HL-60 (cell line): Measurements from ENCODE around the gene C15orf61.

Experiments used
- DNase-seq, 2 experiments: peaks; one replicate each; pipeline ENCODE4 v3.0.0-alpha.2; 2010 to 2020; ENCODE audit warnings: low read depth in 1 of 2, low spot score in 1 of 2
- H3K27ac ChIP-seq: fragments of 250-450 bp; sonication (Bioruptor Pico); replicated peaks from 2 replicates; pipeline ENCODE4 v1.5.1; 2020; ENCODE audit warnings: mild to moderate bottlenecking, moderate library complexity
- H3K27me3 ChIP-seq: fragments of 250-450 bp; sonication (Bioruptor Pico); 2 replicates; pipeline ENCODE4 v1.5.1; 2021; ENCODE audit warnings: mild to moderate bottlenecking, moderate library complexity; ENCODE audit not compliant: insufficient read depth, poor library complexity, severe bottlenecking
- H3K4me3 ChIP-seq: replicated peaks from 2 replicates; pipeline ENCODE4 v1.5.1; 2011; ENCODE audit warnings: mild to moderate bottlenecking, control low read depth, low read length; ENCODE audit not compliant: insufficient read depth
- GABPA ChIP-seq: IDR thresholded peaks from 2 replicates; pipeline ENCODE4 v1.6.1; 2012; ENCODE audit warnings: low read depth
- POLR2AphosphoS5 ChIP-seq: IDR thresholded peaks from 2 replicates; pipeline ENCODE4 v1.6.1; 2012; ENCODE audit warnings: low read depth
- SPI1 ChIP-seq: IDR thresholded peaks from 2 replicates; pipeline ENCODE4 v1.6.1; 2012; ENCODE audit warnings: low read depth, mild to moderate bottlenecking, borderline replicate concordance
- TF ChIP-seq, protein P1 (sequence below): IDR thresholded peaks from one replicate; pipeline ENCODE4 v1.5.1; 2011; ENCODE audit warnings: low read length, control low read depth, inconsistent platforms; ENCODE audit not compliant: insufficient read depth
- TF ChIP-seq, protein P2 (sequence below): IDR thresholded peaks from 2 replicates; pipeline ENCODE4 v1.6.1; 2012; ENCODE audit warnings: low read depth; ENCODE audit not compliant: insufficient replicate concordance

Gene C15orf61

DNA sequence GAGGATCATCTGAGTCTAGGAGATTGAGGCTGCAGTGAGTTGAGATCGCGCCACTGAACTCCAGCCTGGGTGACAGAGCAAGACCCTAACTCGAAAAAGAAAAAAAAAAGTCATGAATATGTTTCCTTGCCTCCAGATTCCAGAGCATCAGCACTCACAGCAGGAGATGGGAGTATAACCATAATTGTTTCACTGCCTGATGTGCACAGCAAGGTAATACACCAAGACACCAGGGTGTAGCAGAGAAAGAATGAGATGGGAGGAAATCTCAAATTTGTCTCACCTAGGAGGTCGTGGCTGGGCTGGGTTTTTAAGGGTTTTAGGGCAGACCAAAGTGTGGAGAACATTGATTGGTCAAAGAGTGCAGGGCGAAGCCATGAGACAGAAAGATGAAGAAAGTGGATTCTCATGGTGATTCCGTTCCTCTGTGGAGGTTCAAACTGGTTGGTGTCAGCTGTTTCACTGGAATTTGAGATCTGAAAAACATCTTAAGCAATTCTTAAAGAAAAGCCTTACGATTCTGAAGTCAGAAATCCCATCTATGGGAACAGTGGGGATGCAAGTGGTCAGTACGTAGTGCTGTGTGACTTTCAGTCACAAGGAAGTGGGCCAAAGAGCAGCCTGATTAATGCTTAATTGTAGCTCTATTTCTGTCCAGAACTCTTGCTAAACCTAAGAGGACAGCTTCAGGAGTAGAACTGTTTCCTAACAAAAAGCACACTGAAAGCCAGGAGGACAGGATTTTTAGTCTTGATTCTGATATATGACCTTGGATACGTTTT is 7.8 kb upstream of the C15orf61 start:
- no peak overlapping the region for H3K27ac ChIP-seq
- no peak overlapping the region for H3K4me3 ChIP-seq
- no peak for DNase-seq
- no peaks in the 10 kb centered on the region for H3K27me3 ChIP-seq
- TF ChIP-seq SPI1, result no peak
- TF ChIP-seq GABPA, result no peak
- no peak for TF ChIP-seq POLR2AphosphoS5
- TF ChIP-seq, protein P1, sequence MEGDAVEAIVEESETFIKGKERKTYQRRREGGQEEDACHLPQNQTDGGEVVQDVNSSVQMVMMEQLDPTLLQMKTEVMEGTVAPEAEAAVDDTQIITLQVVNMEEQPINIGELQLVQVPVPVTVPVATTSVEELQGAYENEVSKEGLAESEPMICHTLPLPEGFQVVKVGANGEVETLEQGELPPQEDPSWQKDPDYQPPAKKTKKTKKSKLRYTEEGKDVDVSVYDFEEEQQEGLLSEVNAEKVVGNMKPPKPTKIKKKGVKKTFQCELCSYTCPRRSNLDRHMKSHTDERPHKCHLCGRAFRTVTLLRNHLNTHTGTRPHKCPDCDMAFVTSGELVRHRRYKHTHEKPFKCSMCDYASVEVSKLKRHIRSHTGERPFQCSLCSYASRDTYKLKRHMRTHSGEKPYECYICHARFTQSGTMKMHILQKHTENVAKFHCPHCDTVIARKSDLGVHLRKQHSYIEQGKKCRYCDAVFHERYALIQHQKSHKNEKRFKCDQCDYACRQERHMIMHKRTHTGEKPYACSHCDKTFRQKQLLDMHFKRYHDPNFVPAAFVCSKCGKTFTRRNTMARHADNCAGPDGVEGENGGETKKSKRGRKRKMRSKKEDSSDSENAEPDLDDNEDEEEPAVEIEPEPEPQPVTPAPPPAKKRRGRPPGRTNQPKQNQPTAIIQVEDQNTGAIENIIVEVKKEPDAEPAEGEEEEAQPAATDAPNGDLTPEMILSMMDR, result no peak
- TF ChIP-seq, protein P2, sequence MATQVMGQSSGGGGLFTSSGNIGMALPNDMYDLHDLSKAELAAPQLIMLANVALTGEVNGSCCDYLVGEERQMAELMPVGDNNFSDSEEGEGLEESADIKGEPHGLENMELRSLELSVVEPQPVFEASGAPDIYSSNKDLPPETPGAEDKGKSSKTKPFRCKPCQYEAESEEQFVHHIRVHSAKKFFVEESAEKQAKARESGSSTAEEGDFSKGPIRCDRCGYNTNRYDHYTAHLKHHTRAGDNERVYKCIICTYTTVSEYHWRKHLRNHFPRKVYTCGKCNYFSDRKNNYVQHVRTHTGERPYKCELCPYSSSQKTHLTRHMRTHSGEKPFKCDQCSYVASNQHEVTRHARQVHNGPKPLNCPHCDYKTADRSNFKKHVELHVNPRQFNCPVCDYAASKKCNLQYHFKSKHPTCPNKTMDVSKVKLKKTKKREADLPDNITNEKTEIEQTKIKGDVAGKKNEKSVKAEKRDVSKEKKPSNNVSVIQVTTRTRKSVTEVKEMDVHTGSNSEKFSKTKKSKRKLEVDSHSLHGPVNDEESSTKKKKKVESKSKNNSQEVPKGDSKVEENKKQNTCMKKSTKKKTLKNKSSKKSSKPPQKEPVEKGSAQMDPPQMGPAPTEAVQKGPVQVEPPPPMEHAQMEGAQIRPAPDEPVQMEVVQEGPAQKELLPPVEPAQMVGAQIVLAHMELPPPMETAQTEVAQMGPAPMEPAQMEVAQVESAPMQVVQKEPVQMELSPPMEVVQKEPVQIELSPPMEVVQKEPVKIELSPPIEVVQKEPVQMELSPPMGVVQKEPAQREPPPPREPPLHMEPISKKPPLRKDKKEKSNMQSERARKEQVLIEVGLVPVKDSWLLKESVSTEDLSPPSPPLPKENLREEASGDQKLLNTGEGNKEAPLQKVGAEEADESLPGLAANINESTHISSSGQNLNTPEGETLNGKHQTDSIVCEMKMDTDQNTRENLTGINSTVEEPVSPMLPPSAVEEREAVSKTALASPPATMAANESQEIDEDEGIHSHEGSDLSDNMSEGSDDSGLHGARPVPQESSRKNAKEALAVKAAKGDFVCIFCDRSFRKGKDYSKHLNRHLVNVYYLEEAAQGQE, result no peak

DNA sequence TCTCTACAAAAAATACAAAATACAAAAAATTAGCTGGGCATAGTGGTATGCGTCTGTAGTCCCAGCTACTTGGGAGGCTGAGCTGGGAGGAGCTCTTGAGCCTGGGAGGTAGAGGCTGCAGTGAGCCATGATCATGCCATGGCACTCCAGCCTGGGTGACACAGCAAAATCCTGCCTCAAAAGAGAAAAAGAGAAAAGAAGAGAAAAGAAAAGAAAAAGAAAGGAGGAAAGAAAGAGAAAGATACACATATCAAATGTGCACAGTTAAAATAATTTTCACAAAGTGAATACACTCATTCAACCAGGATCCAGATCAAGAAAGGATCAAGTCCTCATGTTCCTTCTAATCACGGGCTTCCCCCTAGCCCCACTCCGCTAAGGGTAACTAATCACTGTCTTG is 5.8 kb upstream of the C15orf61 start:
- H3K4me3 ChIP-seq, result no peak overlapping the region
- DNase-seq, result no peak
- no peaks in the 10 kb centered on the region for H3K27me3 ChIP-seq
- TF ChIP-seq SPI1, result no peak
- TF ChIP-seq GABPA, result no peak
- TF ChIP-seq, protein P2, result no peak
- TF ChIP-seq, protein P1, result no peak
- TF ChIP-seq POLR2AphosphoS5, result no peak
- no peak overlapping the region for H3K27ac ChIP-seq

DNA sequence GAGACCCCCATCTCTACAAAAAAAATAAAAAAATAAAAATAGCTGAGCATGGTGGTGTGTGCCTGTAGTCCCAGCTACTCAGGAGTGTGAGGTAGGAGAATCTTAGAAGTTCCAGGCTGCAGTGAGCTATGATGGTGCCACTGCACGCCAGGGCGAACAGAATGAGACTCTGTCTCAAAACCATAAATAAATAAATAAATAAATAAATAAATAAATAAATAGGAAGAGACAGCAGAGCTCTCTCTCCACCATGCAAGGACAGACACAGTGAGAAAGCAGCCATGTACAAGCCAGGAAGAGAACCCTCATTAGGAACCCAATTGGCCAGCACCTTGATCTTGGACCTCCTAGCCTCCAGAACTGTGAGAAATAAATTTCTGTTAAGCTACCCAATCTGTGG is 5.4 kb upstream of the C15orf61 start:
- Histone ChIP-seq H3K4me3 (no peak overlapping the region), H3K27me3 (no peaks in the 10 kb centered on the region), H3K27ac (no peak overlapping the region)
- no peak for DNase-seq
- TF ChIP-seq POLR2AphosphoS5 (no peak), GABPA (no peak), SPI1 (no peak)
- TF ChIP-seq, protein P2, result no peak
- TF ChIP-seq, protein P1, result no peak
